Suprapubic skin (tissue), 4 donors: ENCODE data around the gene MAP2K2.

Experiments
- EP300 ChIP-seq: sonication (generic); formaldehyde crosslinking; IDR thresholded peaks from one replicate; pipeline ENCODE4 v1.6.1; 2017; ENCODE audit warnings: antibody characterized with exemption
- POLR2A ChIP-seq, 2 donors: fragments of 450-650 bp; IDR thresholded peaks; one replicate each; pipeline ENCODE4 v1.6.1; 2017; ENCODE audit warnings: antibody characterized with exemption in 2 of 2, mild to moderate bottlenecking in 2 of 2, moderate library complexity in 2 of 2
- POLR2AphosphoS5 ChIP-seq, 3 donors: sonication (generic); formaldehyde crosslinking; IDR thresholded peaks; one replicate each; pipeline ENCODE4 v1.6.1; 2017; ENCODE audit warnings: antibody characterized with exemption in 3 of 3
- TF ChIP-seq, protein P1 (sequence below), 2 donors: fragments of 200-600 bp in 1 of 2; fragments of 450-650 bp in 1 of 2; sonication (generic) in 1 of 2; IDR thresholded peaks; one replicate each; pipeline ENCODE4 v1.5.1; 2016 to 2019; ENCODE audit warnings: antibody characterized with exemption in 2 of 2, mild to moderate bottlenecking in 1 of 2, moderate library complexity in 1 of 2

DNA sequence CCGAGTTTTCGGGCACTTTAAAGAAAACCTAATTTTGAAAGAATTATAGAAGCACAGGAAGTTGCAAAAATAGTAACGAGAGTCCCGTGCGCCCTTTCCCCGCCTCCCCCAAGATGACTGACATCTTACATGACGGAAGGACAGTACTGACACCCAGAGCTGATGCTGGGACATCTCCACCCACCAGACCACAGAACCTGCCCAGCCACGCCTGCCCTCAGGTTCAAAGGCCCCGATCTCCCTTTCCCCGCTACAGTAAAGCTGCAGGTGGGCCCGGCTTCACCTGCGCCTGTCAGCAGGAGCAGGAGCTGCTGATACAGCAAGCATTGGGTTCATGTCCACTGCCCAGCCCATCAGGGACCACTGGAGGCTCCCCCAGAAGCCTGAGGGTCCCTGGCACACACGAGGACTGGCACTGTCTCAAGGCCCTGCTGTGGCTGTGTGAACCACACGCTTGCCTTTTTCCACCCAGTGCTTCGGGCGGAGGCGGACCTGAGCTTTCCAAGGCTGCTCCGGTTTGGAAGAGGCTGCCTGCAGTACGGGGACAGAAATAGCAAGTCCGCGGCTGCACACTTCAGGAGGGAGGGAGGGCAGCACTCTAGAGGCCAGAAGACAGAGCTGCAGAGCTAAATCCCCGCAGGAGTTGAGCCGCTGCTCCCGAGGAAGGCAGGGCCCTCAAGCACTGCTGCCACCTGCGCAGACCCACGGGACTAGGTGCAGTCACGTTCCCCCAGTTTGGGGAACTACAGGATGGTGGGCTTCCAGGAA lies 8.7 kb downstream of the MAP2K2 start:
- TF ChIP-seq, protein P1, sequence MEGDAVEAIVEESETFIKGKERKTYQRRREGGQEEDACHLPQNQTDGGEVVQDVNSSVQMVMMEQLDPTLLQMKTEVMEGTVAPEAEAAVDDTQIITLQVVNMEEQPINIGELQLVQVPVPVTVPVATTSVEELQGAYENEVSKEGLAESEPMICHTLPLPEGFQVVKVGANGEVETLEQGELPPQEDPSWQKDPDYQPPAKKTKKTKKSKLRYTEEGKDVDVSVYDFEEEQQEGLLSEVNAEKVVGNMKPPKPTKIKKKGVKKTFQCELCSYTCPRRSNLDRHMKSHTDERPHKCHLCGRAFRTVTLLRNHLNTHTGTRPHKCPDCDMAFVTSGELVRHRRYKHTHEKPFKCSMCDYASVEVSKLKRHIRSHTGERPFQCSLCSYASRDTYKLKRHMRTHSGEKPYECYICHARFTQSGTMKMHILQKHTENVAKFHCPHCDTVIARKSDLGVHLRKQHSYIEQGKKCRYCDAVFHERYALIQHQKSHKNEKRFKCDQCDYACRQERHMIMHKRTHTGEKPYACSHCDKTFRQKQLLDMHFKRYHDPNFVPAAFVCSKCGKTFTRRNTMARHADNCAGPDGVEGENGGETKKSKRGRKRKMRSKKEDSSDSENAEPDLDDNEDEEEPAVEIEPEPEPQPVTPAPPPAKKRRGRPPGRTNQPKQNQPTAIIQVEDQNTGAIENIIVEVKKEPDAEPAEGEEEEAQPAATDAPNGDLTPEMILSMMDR (IDR thresholded peaks at IDR 0.05), result no peak
- TF ChIP-seq POLR2A (IDR thresholded peaks at IDR 0.05) (no peak), POLR2AphosphoS5 (IDR thresholded peaks at IDR 0.05) (no peak), EP300 (no peak)
